T-helper 22 cell (primary cell): Measurements from ENCODE around the gene CSRP2.

Source experiments
- DNase-seq: peaks from one replicate; pipeline ENCODE4 v3.0.0-alpha.2; 2020; ENCODE audit warnings: low read depth

The CSRP2 gene

GRCh38 chr12:76891609-76892008, 12.8 kb upstream of the CSRP2 start:
- no peak for DNase-seq

- DNase-seq = no peak
These were observed 11.6 kb upstream of the CSRP2 start for GRCh38 chr12:76890151-76891143.

GRCh38 chr12:76888775-76889174, 10.0 kb upstream of the CSRP2 start:
- no peak for DNase-seq

GRCh38 chr12:76883811-76884210, 5.0 kb upstream of the CSRP2 start:
- DNase-seq = no peak

GRCh38 chr12:76883151-76883550, 4.3 kb upstream of the CSRP2 start:
- no peak for DNase-seq

- DNase-seq = no peak
These were observed 3.5 kb upstream of the CSRP2 start for GRCh38 chr12:76882367-76882766.

- DNase-seq = no peak
These were observed 2.3 kb upstream of the CSRP2 start for GRCh38 chr12:76881142-76881541.

GRCh38 chr12:76880519-76881023, 1.8 kb upstream of the CSRP2 start:
- no peak for DNase-seq

GRCh38 chr12:76879710-76880518, 1.1 kb upstream of the CSRP2 start:
- no peak for DNase-seq

GRCh38 chr12:76878099-76878898, 520 bp downstream of the CSRP2 start:
- DNase-seq = no peak

- no peak for DNase-seq
These were observed 2.1 kb downstream of the CSRP2 start for GRCh38 chr12:76876696-76877229.

GRCh38 chr12:76874491-76875190, 4.2 kb downstream of the CSRP2 start:
- no peak for DNase-seq

- DNase-seq = no peak
These were observed 4.8 kb downstream of the CSRP2 start for GRCh38 chr12:76874027-76874426.

GRCh38 chr12:76872415-76872814, 6.4 kb downstream of the CSRP2 start:
- DNase-seq = no peak

- no peak for DNase-seq
These were observed 7.1 kb downstream of the CSRP2 start for GRCh38 chr12:76871742-76872141.

GRCh38 chr12:76871082-76871481, 7.7 kb downstream of the CSRP2 start:
- no peak for DNase-seq

GRCh38 chr12:76866726-76867125, 12.1 kb downstream of the CSRP2 start:
- DNase-seq = no peak

GRCh38 chr12:76866151-76866567, 12.7 kb downstream of the CSRP2 start:
- no peak for DNase-seq

GRCh38 chr12:76864791-76865400, 13.9 kb downstream of the CSRP2 start:
- DNase-seq = no peak

- DNase-seq = no peak
These were observed 15.0 kb downstream of the CSRP2 start for GRCh38 chr12:76863837-76864236.
